GM12875 (cell line): Measurements from ENCODE around the gene TOM1L2.
"Not testable (repeated sequence)": the region's sequence is repeated elsewhere in the genome, so short reads cannot be mapped to it uniquely, and the experiment has no call there.

Experiments
- H3K4me3 ChIP-seq: one replicate; pipeline ENCODE4 v1.5.1; 2011; ENCODE audit warnings: low read depth, low read length, control low read depth
- TF ChIP-seq, protein P1 (sequence below): IDR thresholded peaks from 2 replicates; pipeline ENCODE4 v1.5.1; 2011; ENCODE audit warnings: low read depth, mild to moderate bottlenecking, control low read depth, inconsistent platforms, low read length, moderate library complexity, borderline replicate concordance; ENCODE audit not compliant: insufficient read depth

The TOM1L2 gene

GRCh38 chr17:17917394-17917793 is 54.8 kb downstream of the TOM1L2 start:
- no peak overlapping the region for H3K4me3 ChIP-seq
- TF ChIP-seq, protein P1, sequence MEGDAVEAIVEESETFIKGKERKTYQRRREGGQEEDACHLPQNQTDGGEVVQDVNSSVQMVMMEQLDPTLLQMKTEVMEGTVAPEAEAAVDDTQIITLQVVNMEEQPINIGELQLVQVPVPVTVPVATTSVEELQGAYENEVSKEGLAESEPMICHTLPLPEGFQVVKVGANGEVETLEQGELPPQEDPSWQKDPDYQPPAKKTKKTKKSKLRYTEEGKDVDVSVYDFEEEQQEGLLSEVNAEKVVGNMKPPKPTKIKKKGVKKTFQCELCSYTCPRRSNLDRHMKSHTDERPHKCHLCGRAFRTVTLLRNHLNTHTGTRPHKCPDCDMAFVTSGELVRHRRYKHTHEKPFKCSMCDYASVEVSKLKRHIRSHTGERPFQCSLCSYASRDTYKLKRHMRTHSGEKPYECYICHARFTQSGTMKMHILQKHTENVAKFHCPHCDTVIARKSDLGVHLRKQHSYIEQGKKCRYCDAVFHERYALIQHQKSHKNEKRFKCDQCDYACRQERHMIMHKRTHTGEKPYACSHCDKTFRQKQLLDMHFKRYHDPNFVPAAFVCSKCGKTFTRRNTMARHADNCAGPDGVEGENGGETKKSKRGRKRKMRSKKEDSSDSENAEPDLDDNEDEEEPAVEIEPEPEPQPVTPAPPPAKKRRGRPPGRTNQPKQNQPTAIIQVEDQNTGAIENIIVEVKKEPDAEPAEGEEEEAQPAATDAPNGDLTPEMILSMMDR = no peak

GRCh38 chr17:17915183-17915582 is 57.0 kb downstream of the TOM1L2 start:
- TF ChIP-seq, protein P1 = no peak
- H3K4me3 ChIP-seq = no peak overlapping the region

DNA sequence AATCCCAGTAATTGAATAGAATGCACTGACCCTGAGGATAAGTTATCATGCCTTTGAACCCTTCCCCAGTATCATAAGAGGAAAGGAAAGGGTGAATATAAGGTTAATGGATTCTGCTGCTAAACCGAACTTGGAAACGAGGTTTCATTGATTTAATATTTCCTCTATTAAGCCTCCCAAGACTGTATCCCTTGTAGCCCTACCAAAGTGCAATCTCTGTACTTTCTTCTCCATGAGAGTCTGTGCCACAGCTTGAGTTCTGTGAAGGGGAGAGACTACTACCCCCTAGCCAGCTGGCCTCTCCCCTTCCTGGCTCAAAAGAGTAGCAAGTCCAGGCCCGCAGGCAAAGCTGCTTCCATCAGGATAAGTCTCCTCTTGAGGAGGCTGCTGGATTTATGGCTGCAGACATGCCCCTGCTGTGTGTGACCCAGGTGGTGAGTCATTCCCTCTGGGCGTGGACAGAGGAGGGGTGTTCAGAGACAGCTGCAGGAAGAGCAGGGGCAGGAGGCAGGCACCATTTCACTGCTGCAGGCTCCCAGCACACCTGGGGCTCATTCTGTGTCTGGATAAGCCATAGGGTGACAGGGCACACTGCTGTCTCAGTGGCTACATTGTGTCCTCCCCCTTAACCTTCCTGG is 58.4 kb downstream of the TOM1L2 start:
- TF ChIP-seq, protein P1 = no peak

GRCh38 chr17:17912336-17912735 is 59.9 kb downstream of the TOM1L2 start:
- H3K4me3 ChIP-seq = not testable (repeated sequence)

More for the DNA sequence above, 58.4 kb downstream of the TOM1L2 start:
- no peak overlapping the region for H3K4me3 ChIP-seq

DNA sequence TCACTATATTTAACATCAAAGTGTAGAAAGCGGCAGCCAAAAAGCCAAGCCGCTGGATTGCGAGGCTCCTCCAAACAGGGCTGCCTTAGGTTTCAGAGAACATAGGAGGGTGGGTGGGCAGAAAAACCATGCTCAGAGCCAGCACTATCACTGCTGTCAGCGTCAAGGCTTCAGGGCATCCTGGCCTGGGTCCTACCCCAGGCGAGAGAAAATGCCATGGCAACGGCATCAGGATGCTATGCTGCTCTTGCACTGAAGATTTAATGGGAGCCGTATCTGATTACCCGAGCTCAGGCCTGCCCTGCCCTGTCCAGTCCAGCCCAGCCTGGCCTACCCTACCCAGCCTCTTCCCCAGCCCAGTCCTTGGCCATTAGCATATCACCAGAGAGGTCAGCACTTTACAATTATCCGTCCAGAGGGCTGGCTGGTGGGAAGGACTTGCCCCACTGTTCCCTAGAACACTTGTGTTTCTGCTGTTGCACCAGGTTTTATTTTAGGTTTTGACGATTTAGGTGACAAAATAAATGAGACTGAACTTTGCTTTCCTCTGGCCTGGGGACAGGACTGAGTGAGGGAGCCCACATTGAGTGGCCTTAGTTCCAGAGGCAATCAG is 61.1 kb downstream of the TOM1L2 start:
- no peak overlapping the region for H3K4me3 ChIP-seq
- TF ChIP-seq, protein P1 = no peak

GRCh38 chr17:17910060-17910459 is 62.1 kb downstream of the TOM1L2 start:
- TF ChIP-seq, protein P1 = no peak
- no peak overlapping the region for H3K4me3 ChIP-seq

DNA sequence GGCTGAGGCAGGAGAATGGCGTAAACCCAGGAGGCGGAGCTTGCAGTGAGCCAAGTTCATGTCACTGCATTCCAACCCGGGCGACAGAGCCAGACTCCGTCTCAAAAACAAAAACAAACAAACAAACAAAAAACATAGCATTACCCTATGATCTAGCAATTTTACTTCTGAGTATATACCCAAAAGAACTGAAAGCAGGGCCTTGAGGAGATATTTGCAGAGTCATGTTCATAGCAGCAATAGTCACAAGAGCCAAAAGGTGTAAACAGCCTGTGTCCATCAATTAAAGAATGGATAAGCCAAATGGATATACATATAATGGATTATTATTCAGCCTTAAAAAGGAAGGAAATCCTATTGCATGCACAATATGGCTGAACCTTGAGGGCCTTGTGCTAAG is 63.1 kb downstream of the TOM1L2 start:
- H3K4me3 ChIP-seq = no peak overlapping the region
- TF ChIP-seq, protein P1 = no peak
